Neural cell (in vitro differentiated cells): Measurements from ENCODE around the gene FSD1L. TPM values are rescaled to one million over a fixed set of nuclear protein-coding genes. Genes with fewer than 3 reads are reported as not detected.

Experiments
- H2AFZ ChIP-seq: fragments of 200-600, 300-800 bp; sonication (generic), shearing (Covaris generic); 2 replicates; pipeline ENCODE4 v1.6.0; 2014; ENCODE audit warnings: low read depth, mild to moderate bottlenecking, antibody characterized with exemption, low read length, moderate library complexity
- H3F3A ChIP-seq: fragments of 200-600 bp; shearing (Covaris generic); 2 replicates; pipeline ENCODE4 v1.6.1; 2016; ENCODE audit warnings: mild to moderate bottlenecking, moderate library complexity, mixed read lengths, antibody characterized with exemption, low read length; ENCODE audit not compliant: insufficient read depth, poor library complexity, severe bottlenecking
- H3K27ac ChIP-seq: fragments of 200-600, 300-800 bp; sonication (generic), shearing (Covaris generic); 2 replicates; pipeline ENCODE4 v1.5.1; 2014; ENCODE audit warnings: mild to moderate bottlenecking, low read length, moderate library complexity
- H3K27me3 ChIP-seq: fragments of 300-800, 200-600 bp; sonication (generic), shearing (Covaris generic); 2 replicates; pipeline ENCODE4 v1.6.0; 2014; ENCODE audit warnings: mild to moderate bottlenecking, low read depth, low read length, moderate library complexity; ENCODE audit not compliant: insufficient read depth
- H3K36me3 ChIP-seq: fragments of 300-800, 200-600 bp; sonication (generic), shearing (Covaris generic); 2 replicates; pipeline ENCODE4 v1.5.1; 2014; ENCODE audit warnings: mild to moderate bottlenecking, antibody characterized with exemption, low read length, moderate library complexity; ENCODE audit not compliant: insufficient read depth
- H3K4me2 ChIP-seq: fragments of 300-800, 200-600 bp; sonication (generic), shearing (Covaris generic); 2 replicates; pipeline ENCODE4 v1.6.0; 2014; ENCODE audit warnings: mild to moderate bottlenecking, low read length
- H3K4me3 ChIP-seq: fragments of 300-800, 200-600 bp; sonication (generic), shearing (Covaris generic); 2 replicates; pipeline ENCODE4 v1.5.1; 2014; ENCODE audit warnings: mild to moderate bottlenecking, low read length, moderate library complexity
- H3K79me2 ChIP-seq: fragments of 200-600 bp; shearing (Covaris generic); replicated peaks from 2 replicates; pipeline ENCODE4 v1.6.0; 2014; ENCODE audit warnings: mild to moderate bottlenecking, low read length, moderate library complexity; ENCODE audit not compliant: insufficient read depth
- H3K9ac ChIP-seq: fragments of 300-800, 200-600 bp; sonication (generic), shearing (Covaris generic); 2 replicates; pipeline ENCODE4 v1.6.1; 2016; ENCODE audit warnings: mild to moderate bottlenecking, low read length, mixed read lengths
- H3K9me2 ChIP-seq: fragments of 200-600 bp; shearing (Covaris generic); 2 replicates; pipeline ENCODE4 v1.6.1; 2016; ENCODE audit warnings: mild to moderate bottlenecking, low read length, mixed read lengths; ENCODE audit not compliant: insufficient read depth
- H3K9me3 ChIP-seq: fragments of 200-600, 300-800 bp; sonication (generic), shearing (Covaris generic); 2 replicates; pipeline ENCODE4 v1.6.1; 2016; ENCODE audit warnings: mild to moderate bottlenecking, mixed run types, low read length, moderate library complexity, mixed read lengths
- H4K20me1 ChIP-seq: fragments of 200-600 bp; shearing (Covaris generic); 2 replicates; pipeline ENCODE4 v1.6.1; 2016; ENCODE audit warnings: mild to moderate bottlenecking, mixed run types; ENCODE audit not compliant: insufficient read depth
- CTCF ChIP-seq: fragments of 450-650 bp; IDR thresholded peaks from 2 replicates; pipeline ENCODE4 v1.5.1; 2014; ENCODE audit warnings: antibody characterized with exemption, mild to moderate bottlenecking, moderate library complexity; ENCODE audit not compliant: poor library complexity, severe bottlenecking
- EP300 ChIP-seq: fragments of 450-650 bp; conservative IDR thresholded peaks from 2 replicates; pipeline ENCODE4 v1.6.1; 2014; ENCODE audit warnings: antibody characterized with exemption, mild to moderate bottlenecking, moderate library complexity; ENCODE audit not compliant: poor library complexity, severe bottlenecking
- EZH2 ChIP-seq: fragments of 200-600, 300-800 bp; shearing (Covaris generic), sonication (generic); IDR thresholded peaks from 2 replicates; pipeline ENCODE4 v1.6.1; 2014; ENCODE audit warnings: antibody characterized with exemption, low read length, borderline replicate concordance, mild to moderate bottlenecking; ENCODE audit not compliant: insufficient read depth, poor library complexity, severe bottlenecking
- MXI1 ChIP-seq: fragments of 450-650 bp; conservative IDR thresholded peaks from 2 replicates; pipeline ENCODE4 v1.6.1; 2014; ENCODE audit warnings: antibody characterized with exemption, mild to moderate bottlenecking; ENCODE audit not compliant: poor library complexity, severe bottlenecking
- POLR2AphosphoS5 ChIP-seq: IDR thresholded peaks from 2 replicates; pipeline ENCODE4 v1.6.1; 2012
- RAD21 ChIP-seq: fragments of 450-650 bp; conservative IDR thresholded peaks from 2 replicates; pipeline ENCODE4 v1.6.1; 2014; ENCODE audit warnings: antibody characterized with exemption, mild to moderate bottlenecking, moderate library complexity
- REST ChIP-seq: IDR thresholded peaks from 2 replicates; pipeline ENCODE4 v1.6.1; 2012; ENCODE audit warnings: borderline replicate concordance
- SMC3 ChIP-seq: fragments of 450-650 bp; conservative IDR thresholded peaks from 2 replicates; pipeline ENCODE4 v1.6.1; 2014; ENCODE audit warnings: antibody characterized with exemption, mild to moderate bottlenecking, moderate library complexity; ENCODE audit not compliant: poor library complexity
- TAF1 ChIP-seq: IDR thresholded peaks from 2 replicates; pipeline ENCODE4 v1.6.1; 2012; ENCODE audit warnings: low read depth
- polyA plus RNA-seq: library from polyadenylated mRNA; depleted of rRNA; stranded (reverse); fragments of >200 nt; gene quantifications from 2 replicates; pipeline ENCODE4 v1.2.3, GENCODE V29; 2014

FSD1L gene
- polyA plus RNA-seq, 1 donor from 2014 or later = 42.8 TPM

GRCh38 chr9:105441616-105442160, 6.1 kb upstream of the FSD1L start:
- Histone ChIP-seq H3K4me3 (no peak overlapping the region), H3K9ac (no peak overlapping the region), H3K9me3 (no peaks in the 10 kb centered on the region), H3K79me2 (no peaks in the 10 kb centered on the region), H3K4me2 (no peak overlapping the region), H3K36me3 (no peaks in the 10 kb centered on the region), H4K20me1 (no peaks in the 10 kb centered on the region), H3K27ac (no peak overlapping the region), H2AFZ (no peak overlapping the region), H3K9me2 (no peaks in the 10 kb centered on the region), H3F3A (no peaks in the 10 kb centered on the region), H3K27me3 (no peaks in the 10 kb centered on the region)
- TF ChIP-seq SMC3 (no peak), EZH2 (no peak), REST (no peak), CTCF (no peak), RAD21 (no peak), EP300 (no peak), TAF1 (no peak), MXI1 (no peak), POLR2AphosphoS5 (no peak)

- no peaks in the 10 kb centered on the region for H3K27me3 ChIP-seq
- no peaks in the 10 kb centered on the region for H3K9me3 ChIP-seq
- no peak overlapping the region for H2AFZ ChIP-seq
- no peaks in the 10 kb centered on the region for H3F3A ChIP-seq
- H3K4me3 ChIP-seq = no peak overlapping the region
- H3K4me2 ChIP-seq = no peak overlapping the region
- no peak overlapping the region for H3K9ac ChIP-seq
- H3K27ac ChIP-seq = no peak overlapping the region
- H3K79me2 ChIP-seq = no peaks in the 10 kb centered on the region
- H4K20me1 ChIP-seq = no peaks in the 10 kb centered on the region
- H3K36me3 ChIP-seq = no peaks in the 10 kb centered on the region
- TF ChIP-seq TAF1 (no peak), SMC3 (no peak)
- no peaks in the 10 kb centered on the region for H3K9me2 ChIP-seq
Observed at GRCh38 chr9:105443121-105443520, 4.7 kb upstream of the FSD1L start.

GRCh38 chr9:105444130-105444529, 3.7 kb upstream of the FSD1L start:
- Histone ChIP-seq H3K9me3 (no peaks in the 10 kb centered on the region), H2AFZ (no peak overlapping the region), H3K9ac (no peak overlapping the region), H4K20me1 (no peaks in the 10 kb centered on the region), H3K4me3 (no peak overlapping the region), H3K27me3 (no peaks in the 10 kb centered on the region), H3K79me2 (peaks cover 6% of the 10 kb centered on the region), H3K27ac (no peak overlapping the region), H3K9me2 (no peaks in the 10 kb centered on the region), H3F3A (no peaks in the 10 kb centered on the region), H3K4me2 (no peak overlapping the region), H3K36me3 (no peaks in the 10 kb centered on the region)
- no peak for TF ChIP-seq REST
- no peak for TF ChIP-seq RAD21
- no peak for TF ChIP-seq EZH2
- no peak for TF ChIP-seq CTCF
- TF ChIP-seq POLR2AphosphoS5 = no peak
- no peak for TF ChIP-seq EP300
- no peak for TF ChIP-seq SMC3
- TF ChIP-seq TAF1 = no peak
- TF ChIP-seq MXI1 = no peak
